ENCODE measurements around the gene TNFAIP8L3.
"Not testable (repeated sequence)": the region's sequence is repeated elsewhere in the genome, so short reads cannot be mapped to it uniquely, and the experiment has no call there.

GRCh38 chr15:51140347-51140746 lies 45.6 kb upstream of the TNFAIP8L3 start:
- TF ChIP-seq, protein P1, sequence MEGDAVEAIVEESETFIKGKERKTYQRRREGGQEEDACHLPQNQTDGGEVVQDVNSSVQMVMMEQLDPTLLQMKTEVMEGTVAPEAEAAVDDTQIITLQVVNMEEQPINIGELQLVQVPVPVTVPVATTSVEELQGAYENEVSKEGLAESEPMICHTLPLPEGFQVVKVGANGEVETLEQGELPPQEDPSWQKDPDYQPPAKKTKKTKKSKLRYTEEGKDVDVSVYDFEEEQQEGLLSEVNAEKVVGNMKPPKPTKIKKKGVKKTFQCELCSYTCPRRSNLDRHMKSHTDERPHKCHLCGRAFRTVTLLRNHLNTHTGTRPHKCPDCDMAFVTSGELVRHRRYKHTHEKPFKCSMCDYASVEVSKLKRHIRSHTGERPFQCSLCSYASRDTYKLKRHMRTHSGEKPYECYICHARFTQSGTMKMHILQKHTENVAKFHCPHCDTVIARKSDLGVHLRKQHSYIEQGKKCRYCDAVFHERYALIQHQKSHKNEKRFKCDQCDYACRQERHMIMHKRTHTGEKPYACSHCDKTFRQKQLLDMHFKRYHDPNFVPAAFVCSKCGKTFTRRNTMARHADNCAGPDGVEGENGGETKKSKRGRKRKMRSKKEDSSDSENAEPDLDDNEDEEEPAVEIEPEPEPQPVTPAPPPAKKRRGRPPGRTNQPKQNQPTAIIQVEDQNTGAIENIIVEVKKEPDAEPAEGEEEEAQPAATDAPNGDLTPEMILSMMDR (conservative IDR thresholded peaks at IDR 0.05): not testable (repeated sequence)
- not testable (repeated sequence) for TF ChIP-seq EZH2 (IDR thresholded peaks at IDR 0.05; ENCODE audit: low read depth)
